K562 (cell line): Measurements from ENCODE around the gene KCND1. TPM values are rescaled to one million over a fixed set of nuclear protein-coding genes. Genes with fewer than 3 reads are reported as not detected.
A peak's percentile ranks its signal among the peaks of the same experiment; 100 is the strongest.

Experiments
- ARID1B ChIP-seq: fragments of 450-650 bp; IDR thresholded peaks from 2 replicates; pipeline ENCODE4 v1.6.1; 2016; ENCODE audit warnings: antibody characterized with exemption, mild to moderate bottlenecking, inconsistent platforms
- BCOR ChIP-seq: fragments of 450-650 bp; IDR thresholded peaks from 2 replicates; pipeline ENCODE4 v1.6.1; 2016
- BHLHE40 ChIP-seq: IDR thresholded peaks from 2 replicates; pipeline ENCODE4 v1.6.1; 2011; ENCODE audit warnings: low read length, improper control_type of control experiment
- CEBPB ChIP-seq: fragments of 450-650 bp; IDR thresholded peaks from 2 replicates; pipeline ENCODE4 v1.6.1; 2016; ENCODE audit warnings: missing genetic modification characterization, missing compliant biosample characterization
- CEBPG ChIP-seq, 3 experiments: fragments of 200-800 bp in 1 of 3; sonication (Bioruptor generic) in 1 of 3; sonication (generic) in 1 of 3; formaldehyde crosslinking in 1 of 3; IDR thresholded peaks in 2 of 3; conservative IDR thresholded peaks in 1 of 3; 2 replicates each; pipeline versions ENCODE4 v1.6.1 to v1.8.0; 2016 to 2022; ENCODE audit warnings: missing compliant biosample characterization in 2 of 3, missing genetic modification characterization in 2 of 3, mild to moderate bottlenecking in 1 of 3, missing genetic modification reagents in 1 of 3
- ELF1 ChIP-seq: fragments of 200-800 bp; sonication (Bioruptor generic); IDR thresholded peaks from 2 replicates; pipeline ENCODE4 v1.6.1; 2016; ENCODE audit warnings: missing genetic modification characterization, missing compliant biosample characterization
- FOSL1 ChIP-seq: fragments of 200-800 bp; sonication (Bioruptor generic); conservative IDR thresholded peaks from 2 replicates; pipeline ENCODE4 v1.6.1; 2016; ENCODE audit warnings: missing genetic modification characterization, missing compliant biosample characterization
- FOXK2 ChIP-seq, 2 experiments: fragments of 450-650 bp; IDR thresholded peaks in 1 of 2; conservative IDR thresholded peaks in 1 of 2; 2 replicates each; pipeline ENCODE4 v1.6.1; 2016; ENCODE audit warnings: low read depth in 2 of 2, mild to moderate bottlenecking in 1 of 2
- FOXM1 ChIP-seq, 2 experiments: fragments of 450-650 bp in 1 of 2; sonication (generic) in 1 of 2; formaldehyde crosslinking in 1 of 2; IDR thresholded peaks; 2 replicates each; pipeline versions ENCODE4 v1.6.1 to v1.9.0; 2017 to 2022; ENCODE audit warnings: low read depth in 2 of 2, mild to moderate bottlenecking in 2 of 2, missing genetic modification reagents in 1 of 2, moderate library complexity in 1 of 2
- MAFF ChIP-seq: IDR thresholded peaks from 2 replicates; pipeline ENCODE4 v1.6.1; 2012; ENCODE audit warnings: low read length, improper control_type of control experiment
- MTA3 ChIP-seq: fragments of 450-650 bp; formaldehyde crosslinking; IDR thresholded peaks from 2 replicates; pipeline ENCODE4 v1.6.1; 2017; ENCODE audit warnings: mild to moderate bottlenecking, borderline replicate concordance
- NUFIP1 ChIP-seq: fragments of 450-650 bp; IDR thresholded peaks from 2 replicates; pipeline ENCODE4 v1.6.1; 2018; ENCODE audit not compliant: partially characterized antibody
- PHF20 ChIP-seq: fragments of 450-650 bp; IDR thresholded peaks from 2 replicates; pipeline ENCODE4 v1.6.1; 2018; ENCODE audit not compliant: partially characterized antibody
- PML ChIP-seq: IDR thresholded peaks from 2 replicates; pipeline ENCODE4 v1.6.1; 2012; ENCODE audit warnings: low read length, inconsistent platforms
- POLR2H ChIP-seq: IDR thresholded peaks from 2 replicates; pipeline ENCODE4 v1.6.1; 2016; ENCODE audit warnings: missing genetic modification characterization, low read depth, mild to moderate bottlenecking, control low read depth, missing compliant biosample characterization, moderate library complexity
- POLR3G ChIP-seq: IDR thresholded peaks from 2 replicates; pipeline ENCODE4 v1.6.1; 2011; ENCODE audit not compliant: insufficient read length, insufficient replicate concordance; ENCODE audit errors: extremely low read depth
- SIX5 ChIP-seq, 2 experiments: IDR thresholded peaks; 2 replicates each; pipeline ENCODE4 v1.6.1; 2011; ENCODE audit warnings: low read length in 2 of 2, borderline replicate concordance in 1 of 2, low read depth in 1 of 2, mild to moderate bottlenecking in 1 of 2, moderate library complexity in 1 of 2; ENCODE audit not compliant: insufficient read depth in 1 of 2
- SPI1 ChIP-seq: IDR thresholded peaks from 2 replicates; pipeline ENCODE4 v1.6.1; 2011; ENCODE audit warnings: low read depth, low read length, control low read depth, borderline replicate concordance
- SREBF1 ChIP-seq: fragments of 150-350 bp; IDR thresholded peaks from 2 replicates; pipeline ENCODE4 v1.6.1; 2014; ENCODE audit warnings: antibody characterized with exemption, low read depth, low read length, borderline replicate concordance
- SUPT5H ChIP-seq: fragments of 450-650 bp; IDR thresholded peaks from 2 replicates; pipeline ENCODE4 v1.6.1; 2016
- TAF1 ChIP-seq: IDR thresholded peaks from 2 replicates; pipeline ENCODE4 v1.6.1; 2011; ENCODE audit warnings: mild to moderate bottlenecking, low read length, moderate library complexity; ENCODE audit not compliant: insufficient read depth, control insufficient read depth, severe bottlenecking; ENCODE audit errors: extremely low read depth
- TEAD1 ChIP-seq, 2 experiments: fragments of 450-650 bp in 1 of 2; sonication (generic) in 1 of 2; formaldehyde crosslinking; IDR thresholded peaks; 2 replicates each; pipeline versions ENCODE4 v1.4.0 to v1.8.0; 2020 to 2022; ENCODE audit warnings: mild to moderate bottlenecking in 2 of 2, missing genetic modification reagents in 1 of 2
- TEAD4 ChIP-seq, 2 experiments: sonication (generic) in 1 of 2; formaldehyde crosslinking in 1 of 2; IDR thresholded peaks; 2 replicates each; pipeline versions ENCODE4 v1.6.1 to v1.8.0; 2012 to 2022; ENCODE audit warnings: borderline replicate concordance in 1 of 2, inconsistent platforms in 1 of 2, low read length in 1 of 2, mild to moderate bottlenecking in 1 of 2, missing genetic modification reagents in 1 of 2
- TOE1 ChIP-seq, 2 experiments: fragments of 450-650 bp in 1 of 2; sonication (generic) in 1 of 2; formaldehyde crosslinking in 1 of 2; IDR thresholded peaks; 2 replicates each; pipeline versions ENCODE4 v1.7.1 to v1.8.0; 2016 to 2022; ENCODE audit warnings: borderline replicate concordance in 2 of 2, mild to moderate bottlenecking in 2 of 2, antibody characterized with exemption in 1 of 2, inconsistent platforms in 1 of 2, low read depth in 1 of 2, missing genetic modification reagents in 1 of 2, moderate library complexity in 1 of 2
- YY1 ChIP-seq, 3 experiments: IDR thresholded peaks; 2 replicates each; pipeline ENCODE4 v1.6.1; 2011; ENCODE audit warnings: low read length in 2 of 3, mild to moderate bottlenecking in 2 of 3, moderate library complexity in 2 of 3, borderline replicate concordance in 1 of 3, control low read depth in 1 of 3, low read depth in 1 of 3; ENCODE audit not compliant: insufficient read depth in 3 of 3, insufficient replicate concordance in 2 of 3, control insufficient read depth in 1 of 3, insufficient read length in 1 of 3; ENCODE audit errors: extremely low read depth in 1 of 3
- ZKSCAN3 ChIP-seq: fragments of 250-450 bp; sonication (Bioruptor Pico); IDR thresholded peaks from 2 replicates; pipeline ENCODE4 v1.4.0; 2020
- polyA plus RNA-seq, 8 experiments: library from polyadenylated mRNA; depleted of rRNA in 4 of 8; stranded (reverse) in 5 of 8; unstranded in 3 of 8; fragments of >200 nt; fragmentation: Nextera tagmentation in 2 of 8; fragmentation: Illumina TruSeq in 1 of 8; extraction: Ambion mirVana in 2 of 8; extraction: Trizol in 1 of 8; gene quantifications; 2 replicates each; pipeline versions ENCODE4 v1.2.1 to v1.2.3, GENCODE V29; 2011 to 2014; ENCODE audit warnings: inconsistent platforms in 1 of 8, missing spikeins in 1 of 8
- total RNA-seq, 7 experiments: library from RNA; depleted of rRNA in 6 of 7; stranded (reverse); fragments of >200 nt in 6 of 7; fragmentation: Illumina TruSeq in 2 of 7; extraction: Trizol in 2 of 7; gene quantifications; 2 replicates each; pipeline versions ENCODE4 v1.2.1 to v1.2.3, GENCODE V29; 2011 to 2021; ENCODE audit warnings: low replicate concordance in 1 of 7

The KCND1 gene
- total and polyA plus RNA-seq, 9 of the 15 experiments (the other 6 are each of a cell fraction or from before 2014, with no cell fraction given), result 0.06 to 0.83 (median 0.39) TPM; not detected in 1

GRCh38 chrX:49002091-49002935 is 30.7 kb upstream of the KCND1 start, which contains the start of gene GRIPAP1 (continued):
- 0 out of 2 replicates have a peak, but pooled peaks have one; percentile 26 for TF ChIP-seq ARID1B
- TF ChIP-seq NUFIP1, result peak; percentile 62
- peak; percentile 96 for TF ChIP-seq TAF1
- TF ChIP-seq FOSL1, result 0 out of 2 replicates have a peak, but pooled peaks have one; percentile 22
- TF ChIP-seq POLR3G, result no peak
- peak; percentile 78 to 92 (median 85) for TF ChIP-seq YY1 (IDR thresholded peaks at IDR 0.05; ENCODE audit: borderline replicate concordance in 1 of 3, control insufficient read depth in 1 of 3, extremely low read depth in 1 of 3, insufficient read depth in 3 of 3, insufficient read length in 1 of 3, insufficient replicate concordance in 2 of 3, low read depth in 1 of 3, low read length in 2 of 3)
- peak; percentile 84 for TF ChIP-seq SUPT5H
- peak; percentile 46 to 87; a peak in 2 of 4 replicates for TF ChIP-seq TEAD1 (CRISPR knock-in tag; IDR thresholded peaks at IDR 0.05)
- 0 out of 2 replicates have a peak, but pooled peaks have one; percentile 14 for TF ChIP-seq SPI1
- peak; percentile 84 for TF ChIP-seq BCOR
- peak; percentile 44; the same call in 1 of the 2 replicates for TF ChIP-seq CEBPG (CRISPR knock-in tag; IDR thresholded peaks at IDR 0.05)
- TF ChIP-seq CEBPG (tag; conservative IDR thresholded peaks at IDR 0.05 in 1 of 2, IDR thresholded peaks at IDR 0.05 in 1 of 2), result peak; percentile 41 to 72; a peak in 2 of 4 replicates
- TF ChIP-seq MAFF, result peak; percentile 77
- 0 out of 4 replicates have a peak, but pooled peaks of 1 of the 2 experiments have one; percentile 17 for TF ChIP-seq SIX5 (IDR thresholded peaks at IDR 0.05; ENCODE audit: borderline replicate concordance in 1 of 2, insufficient read depth in 1 of 2, low read depth in 1 of 2, low read length in 2 of 2)
- peak; percentile 57; the same call in 1 of the 2 replicates for TF ChIP-seq FOXM1 (IDR thresholded peaks at IDR 0.05; ENCODE audit: low read depth)
- TF ChIP-seq FOXM1 (CRISPR knock-in tag; IDR thresholded peaks at IDR 0.05; ENCODE audit: low read depth), result no peak
- TF ChIP-seq MTA3, result peak; percentile 79; the same call in 1 of the 2 replicates
- peak; percentile 92 for TF ChIP-seq CEBPB
- TF ChIP-seq PHF20, result peak; percentile 46
- peak; percentile 22 to 99; a peak in 2 of 4 replicates for TF ChIP-seq FOXK2 (conservative IDR thresholded peaks at IDR 0.05 in 1 of 2, IDR thresholded peaks at IDR 0.05 in 1 of 2; ENCODE audit: low read depth in 2 of 2)
- peak; percentile 47; the same call in 1 of the 2 replicates for TF ChIP-seq TEAD4 (IDR thresholded peaks at IDR 0.05; ENCODE audit: low read length)
- no peak for TF ChIP-seq TEAD4 (CRISPR knock-in tag; IDR thresholded peaks at IDR 0.05; ENCODE audit: borderline replicate concordance)
- TF ChIP-seq ELF1 (tag), result peak; percentile 78
- TF ChIP-seq BHLHE40, result peak; percentile 85
- TF ChIP-seq ZKSCAN3, result no peak
- peak; percentile 62; the same call in 1 of the 2 replicates for TF ChIP-seq PML
- peak; percentile 73 for TF ChIP-seq POLR2H (tag)
- TF ChIP-seq SREBF1, result 0 out of 2 replicates have a peak, but pooled peaks have one; percentile 70
- peak; percentile 94 for TF ChIP-seq TOE1 (IDR thresholded peaks at IDR 0.05; ENCODE audit: borderline replicate concordance)
- TF ChIP-seq TOE1 (CRISPR knock-in tag; IDR thresholded peaks at IDR 0.05; ENCODE audit: borderline replicate concordance, low read depth), result no peak
